HL-60 (cell line): Measurements from ENCODE around the gene ATP13A1.

Experiments
- CTCF ChIP-seq: IDR thresholded peaks from one replicate; pipeline ENCODE4 v1.5.1; 2011; ENCODE audit warnings: low read length, control low read depth, inconsistent platforms; ENCODE audit not compliant: insufficient read depth
- GABPA ChIP-seq: IDR thresholded peaks from 2 replicates; pipeline ENCODE4 v1.6.1; 2012; ENCODE audit warnings: low read depth
- POLR2AphosphoS5 ChIP-seq: IDR thresholded peaks from 2 replicates; pipeline ENCODE4 v1.6.1; 2012; ENCODE audit warnings: low read depth
- REST ChIP-seq: IDR thresholded peaks from 2 replicates; pipeline ENCODE4 v1.6.1; 2012; ENCODE audit warnings: low read depth; ENCODE audit not compliant: insufficient replicate concordance
- SPI1 ChIP-seq: IDR thresholded peaks from 2 replicates; pipeline ENCODE4 v1.6.1; 2012; ENCODE audit warnings: low read depth, mild to moderate bottlenecking, borderline replicate concordance

GRCh38 chr19:19691683-19692082, 28.2 kb upstream of the ATP13A1 start:
- TF ChIP-seq REST, result no peak
- TF ChIP-seq CTCF, result no peak
- TF ChIP-seq POLR2AphosphoS5, result no peak
- no peak for TF ChIP-seq GABPA
- no peak for TF ChIP-seq SPI1
